Activated CD8-positive, alpha-beta T cell treated with anti-CD3 and anti-CD28 coated beads for 36 hours (primary cell): Measurements from ENCODE around the gene PREX1. TPM values are rescaled to one million over a fixed set of nuclear protein-coding genes. Genes with fewer than 3 reads are reported as not detected.

Experiments used
- ATAC-seq: fragments of 200-7000 bp; cut with Tn5 transposase; one replicate; pipeline ENCODE4 v1.10.0; 2021; ENCODE audit warnings: mild to moderate bottlenecking, moderate library complexity
- CTCF ChIA-PET: fragments of 350-600 bp; sonication (Branson Sonifier 250); formaldehyde crosslinking; loops from one replicate; lab custom pipeline; 2021; ENCODE audit warnings: antibody characterized with exemption; lab: Charles Lee
- POLR2A ChIA-PET: fragments of 350-600 bp; sonication (Branson Sonifier 250); formaldehyde crosslinking; loops from one replicate; lab custom pipeline; 2021; ENCODE audit warnings: antibody characterized with exemption; lab: Charles Lee
- DNase-seq: peaks from one replicate; pipeline ENCODE4 v3.0.0-alpha.2; 2020
- H3K27ac Mint-ChIP-seq: one replicate; pipeline ENCODE4 v1.8.0; 2021; ENCODE audit warnings: mild to moderate bottlenecking, mixed read lengths
- H3K27me3 Mint-ChIP-seq: one replicate; pipeline ENCODE4 v1.8.0; 2021; ENCODE audit warnings: mixed read lengths
- H3K36me3 Mint-ChIP-seq: one replicate; pipeline ENCODE4 v1.8.0; 2021; ENCODE audit warnings: low read depth, mixed read lengths
- H3K4me1 Mint-ChIP-seq: one replicate; pipeline ENCODE4 v1.8.0; 2021; ENCODE audit warnings: low read depth, mixed read lengths
- H3K4me3 Mint-ChIP-seq: one replicate; pipeline ENCODE4 v1.8.0; 2021; ENCODE audit warnings: mild to moderate bottlenecking, moderate library complexity, mixed read lengths
- H3K9me3 Mint-ChIP-seq: one replicate; pipeline ENCODE4 v1.8.0; 2021; ENCODE audit warnings: mixed read lengths
- intact Hi-C: fragments of 100-400 bp; cut with micrococcal nuclease; formaldehyde crosslinking; loops from one replicate; pipeline ENCODE4 v1.10.0; 2022
- total RNA-seq, 2 experiments: library from RNA; stranded (reverse); gene quantifications; one replicate each; pipeline ENCODE4 v1.2.3, GENCODE V29; 2021
- TF ChIP-seq, protein P1 (sequence below): fragments of 200-600 bp; IDR thresholded peaks from one replicate; pipeline ENCODE4 v1.8.0; 2022; ENCODE audit warnings: antibody characterized with exemption, mild to moderate bottlenecking

Gene PREX1
- total RNA-seq, 2 experiments from 2014 or later, result 79.7 to 80.5 TPM

DNA sequence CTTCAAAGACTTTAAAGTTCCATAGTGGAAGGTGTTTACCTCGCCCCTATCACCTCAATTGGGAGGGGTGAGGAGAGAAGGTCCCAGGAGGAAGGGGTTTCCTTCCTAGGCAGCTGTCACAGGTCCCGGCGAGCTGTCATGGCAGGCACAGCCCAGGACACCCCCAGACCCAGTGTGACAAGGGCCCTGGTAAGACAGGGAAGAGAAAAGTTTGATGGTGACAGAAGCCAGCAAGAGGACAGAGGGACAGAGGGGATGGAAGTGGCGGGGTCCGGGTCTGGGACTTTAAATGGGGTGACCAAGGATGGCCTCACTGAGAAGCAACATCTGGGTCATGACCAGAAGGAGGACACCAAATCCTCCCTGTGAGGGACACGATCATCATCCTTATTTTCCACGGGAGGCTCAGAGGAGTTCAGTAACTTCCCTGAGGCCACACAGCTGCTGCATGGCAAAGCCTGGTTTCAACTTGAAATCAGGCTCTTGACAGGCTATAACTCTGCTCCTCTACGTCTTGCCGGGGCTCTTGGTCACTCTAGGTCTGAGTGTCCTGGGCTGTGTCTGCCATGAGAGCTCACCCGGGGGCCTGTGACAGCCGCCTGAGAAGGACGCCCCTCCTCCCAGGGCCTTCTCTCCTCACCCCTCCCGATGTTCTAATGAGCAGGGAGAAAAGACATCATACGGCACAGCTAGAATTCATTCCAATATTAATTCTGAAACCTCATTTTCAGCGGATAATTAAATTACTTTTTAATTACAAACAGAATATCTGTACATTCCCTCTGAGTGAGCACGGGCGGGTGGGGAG, 222.2 kb downstream of the PREX1 start:
- DNase-seq, result no peak
- ATAC-seq, result no peak
- H3K27me3 Mint-ChIP-seq, result no peaks in the 10 kb centered on the region
- H3K4me1 Mint-ChIP-seq, result peaks cover 11% of the 10 kb centered on the region
- H3K4me3 Mint-ChIP-seq, result no peak overlapping the region
- no peaks in the 10 kb centered on the region for H3K36me3 Mint-ChIP-seq
- no peaks in the 10 kb centered on the region for H3K9me3 Mint-ChIP-seq
- H3K27ac Mint-ChIP-seq, result no peak overlapping the region
- POLR2A ChIA-PET, result no interaction called here
- CTCF ChIA-PET, result interaction anchor here (1.4 kb wide), 1 partner anchor 15 kb away, joined by 6 read pairs; no protein-coding TSS in a partner anchor
- intact Hi-C loops, result no loop called here
- TF ChIP-seq, protein P1, sequence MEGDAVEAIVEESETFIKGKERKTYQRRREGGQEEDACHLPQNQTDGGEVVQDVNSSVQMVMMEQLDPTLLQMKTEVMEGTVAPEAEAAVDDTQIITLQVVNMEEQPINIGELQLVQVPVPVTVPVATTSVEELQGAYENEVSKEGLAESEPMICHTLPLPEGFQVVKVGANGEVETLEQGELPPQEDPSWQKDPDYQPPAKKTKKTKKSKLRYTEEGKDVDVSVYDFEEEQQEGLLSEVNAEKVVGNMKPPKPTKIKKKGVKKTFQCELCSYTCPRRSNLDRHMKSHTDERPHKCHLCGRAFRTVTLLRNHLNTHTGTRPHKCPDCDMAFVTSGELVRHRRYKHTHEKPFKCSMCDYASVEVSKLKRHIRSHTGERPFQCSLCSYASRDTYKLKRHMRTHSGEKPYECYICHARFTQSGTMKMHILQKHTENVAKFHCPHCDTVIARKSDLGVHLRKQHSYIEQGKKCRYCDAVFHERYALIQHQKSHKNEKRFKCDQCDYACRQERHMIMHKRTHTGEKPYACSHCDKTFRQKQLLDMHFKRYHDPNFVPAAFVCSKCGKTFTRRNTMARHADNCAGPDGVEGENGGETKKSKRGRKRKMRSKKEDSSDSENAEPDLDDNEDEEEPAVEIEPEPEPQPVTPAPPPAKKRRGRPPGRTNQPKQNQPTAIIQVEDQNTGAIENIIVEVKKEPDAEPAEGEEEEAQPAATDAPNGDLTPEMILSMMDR, result no peak

DNA sequence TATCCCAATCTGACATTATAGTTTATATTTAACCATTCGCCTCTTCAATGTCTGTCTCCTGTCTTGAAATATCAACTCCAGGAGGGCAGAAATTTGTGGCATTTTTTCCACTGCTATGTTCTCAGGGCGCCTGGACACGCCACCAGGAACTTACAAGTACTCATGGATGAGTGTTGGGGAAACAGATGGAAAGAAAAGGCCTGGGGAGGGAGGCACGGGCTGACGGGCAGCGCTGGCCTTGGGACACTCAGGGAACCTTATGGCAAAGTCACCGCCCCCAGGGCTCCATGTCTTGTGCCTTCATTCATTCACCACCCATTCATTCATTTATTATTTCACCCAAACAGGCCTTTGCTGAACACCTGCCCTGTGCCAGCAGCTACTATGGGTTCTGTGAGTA, 222.9 kb downstream of the PREX1 start:
- Mint-ChIP-seq H3K27me3 (no peaks in the 10 kb centered on the region), H3K9me3 (no peaks in the 10 kb centered on the region), H3K27ac (no peak overlapping the region), H3K36me3 (no peaks in the 10 kb centered on the region), H3K4me1 (peaks cover 8% of the 10 kb centered on the region), H3K4me3 (no peak overlapping the region)
- no peak for ATAC-seq
- CTCF ChIA-PET, result no interaction called here
- TF ChIP-seq, protein P1, result no peak
- POLR2A ChIA-PET, result no interaction called here
- no peak for DNase-seq
- intact Hi-C loops, result no loop called here

DNA sequence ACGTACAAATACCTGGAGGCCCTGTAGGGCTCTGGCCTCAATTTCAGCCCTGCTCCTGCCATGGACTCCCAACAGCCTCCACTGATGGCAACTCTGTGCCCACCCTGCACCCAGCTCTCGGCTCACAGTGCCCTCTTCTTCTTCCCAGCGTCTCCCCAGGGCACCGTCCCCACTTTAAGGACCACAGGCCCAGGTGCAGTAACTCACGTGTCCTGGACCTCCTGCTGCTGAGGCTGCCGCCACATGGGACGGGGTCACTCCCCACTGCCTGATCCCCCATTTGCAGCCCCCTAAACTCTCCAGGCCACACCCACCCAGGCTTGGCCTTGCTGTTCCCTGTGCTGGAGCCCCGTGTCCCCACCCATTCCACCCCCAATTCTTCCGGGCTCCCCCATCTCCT, 223.4 kb downstream of the PREX1 start:
- DNase-seq, result no peak
- POLR2A ChIA-PET, result no interaction called here
- TF ChIP-seq, protein P1, result no peak
- CTCF ChIA-PET, result interaction anchor here (1.4 kb wide), 1 partner anchor 16 kb away, joined by 5 read pairs; no protein-coding TSS in a partner anchor
- intact Hi-C loops, result no loop called here
- no peaks in the 10 kb centered on the region for H3K27me3 Mint-ChIP-seq
- H3K27ac Mint-ChIP-seq, result no peak overlapping the region
- no peaks in the 10 kb centered on the region for H3K36me3 Mint-ChIP-seq
- peaks cover 3% of the 10 kb centered on the region for H3K4me1 Mint-ChIP-seq
- no peak overlapping the region for H3K4me3 Mint-ChIP-seq
- no peak for ATAC-seq
- no peaks in the 10 kb centered on the region for H3K9me3 Mint-ChIP-seq

DNA sequence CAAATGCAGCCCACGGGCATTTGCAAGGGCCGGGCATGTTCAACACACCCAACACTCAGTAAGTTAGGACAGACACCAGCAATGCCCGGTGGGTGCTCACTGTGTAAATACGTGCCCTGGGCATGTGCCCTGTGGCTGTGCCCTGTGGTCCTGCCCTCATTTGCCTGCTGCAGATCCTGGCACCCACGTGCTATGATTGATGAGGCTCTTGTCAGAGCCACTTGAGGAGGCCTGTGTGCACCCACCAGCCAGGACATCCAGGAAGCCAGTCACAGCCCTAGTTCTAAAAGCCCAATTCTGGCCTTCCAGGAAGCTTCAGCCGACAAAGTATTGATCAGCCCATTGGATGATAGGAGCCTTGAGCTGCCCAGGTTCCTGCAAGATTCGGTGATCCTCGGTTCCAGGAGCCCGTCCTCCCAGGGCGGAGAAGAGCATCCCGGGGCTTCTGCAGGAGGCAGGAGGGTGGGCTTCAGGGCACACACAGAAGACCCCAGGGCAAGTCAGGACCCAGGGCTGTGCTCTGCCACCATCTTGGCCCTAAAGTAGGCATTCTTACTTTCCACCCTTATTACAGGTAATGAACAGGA, 223.9 kb downstream of the PREX1 start:
- ATAC-seq (no peak), DNase-seq (no peak)
- TF ChIP-seq, protein P1, result no peak
- ChIA-PET CTCF (interaction anchor here (1.4 kb wide), 1 partner anchor 16 kb away, joined by 5 read pairs; no protein-coding TSS in a partner anchor), POLR2A (no interaction called here)
- no peaks in the 10 kb centered on the region for H3K27me3 Mint-ChIP-seq
- H3K4me3 Mint-ChIP-seq, result no peak overlapping the region
- intact Hi-C loops, result no loop called here
- no peaks in the 10 kb centered on the region for H3K9me3 Mint-ChIP-seq
- H3K27ac Mint-ChIP-seq, result no peak overlapping the region
- no peaks in the 10 kb centered on the region for H3K36me3 Mint-ChIP-seq
- no peaks in the 10 kb centered on the region for H3K4me1 Mint-ChIP-seq
